ENCODE results near the gene GPR183.
A peak's percentile ranks its signal among the peaks of the same experiment; 100 is the strongest.

GPR183 gene

DNA sequence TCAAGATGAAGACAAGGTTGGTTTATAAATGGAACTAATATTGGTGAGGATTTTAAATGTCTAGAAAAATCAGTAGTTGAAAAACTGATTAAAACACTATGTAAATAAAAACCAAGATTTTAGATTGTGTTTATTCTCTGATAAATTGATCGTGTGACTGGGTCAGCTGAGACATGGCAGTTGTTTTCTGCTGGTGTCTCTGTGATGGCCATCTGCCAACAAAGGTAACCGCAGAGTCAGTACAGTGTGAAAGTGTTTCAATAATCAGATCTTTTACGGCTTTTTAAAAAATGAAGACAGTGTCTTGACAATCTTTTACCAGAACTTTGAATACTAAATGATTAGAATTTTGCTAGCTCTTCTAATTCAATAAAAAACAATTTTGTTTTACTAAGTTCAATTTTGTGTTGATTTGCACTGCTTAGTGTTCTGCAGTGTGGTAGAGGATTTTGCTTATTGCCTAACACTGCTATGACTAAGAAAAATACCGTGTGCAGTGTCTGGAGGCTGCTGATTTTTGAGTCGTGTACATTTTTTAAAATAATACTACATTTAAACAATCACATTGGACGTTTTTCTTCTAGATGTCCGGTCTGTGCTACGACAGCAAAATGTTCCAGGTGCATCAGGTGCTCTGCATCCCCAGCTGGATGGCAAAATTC lies 32.7 kb upstream of the GPR183 start:
- no peak for DNase-seq (ENCODE audit: low read depth in 3 of 3, low spot score in 1 of 3)

DNA sequence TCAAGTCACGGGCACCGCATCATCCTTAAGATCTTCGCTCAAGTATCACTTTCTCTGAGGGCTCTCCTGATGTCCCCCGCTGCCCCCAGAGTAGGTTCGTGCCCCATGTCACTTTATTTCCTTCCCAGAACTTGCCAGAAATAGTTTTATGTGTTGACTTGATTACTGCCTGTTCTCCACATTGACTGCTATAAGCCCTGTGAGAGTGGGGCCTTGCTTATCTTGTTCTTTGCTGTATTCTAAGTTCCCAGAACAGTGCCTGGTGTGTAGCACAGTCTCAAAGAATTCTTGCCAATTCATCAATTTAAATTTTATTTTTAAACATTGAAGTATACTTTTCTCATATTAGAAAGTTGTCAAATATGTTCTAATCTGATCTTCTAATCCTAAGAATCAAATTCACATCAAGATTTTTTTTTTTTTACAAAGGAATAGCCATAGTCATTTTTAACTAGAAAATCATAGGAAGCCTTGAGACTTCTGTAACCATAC lies 32.1 kb upstream of the GPR183 start:
- DNase-seq (ENCODE audit: low read depth in 3 of 3, low spot score in 1 of 3) = no peak

DNA sequence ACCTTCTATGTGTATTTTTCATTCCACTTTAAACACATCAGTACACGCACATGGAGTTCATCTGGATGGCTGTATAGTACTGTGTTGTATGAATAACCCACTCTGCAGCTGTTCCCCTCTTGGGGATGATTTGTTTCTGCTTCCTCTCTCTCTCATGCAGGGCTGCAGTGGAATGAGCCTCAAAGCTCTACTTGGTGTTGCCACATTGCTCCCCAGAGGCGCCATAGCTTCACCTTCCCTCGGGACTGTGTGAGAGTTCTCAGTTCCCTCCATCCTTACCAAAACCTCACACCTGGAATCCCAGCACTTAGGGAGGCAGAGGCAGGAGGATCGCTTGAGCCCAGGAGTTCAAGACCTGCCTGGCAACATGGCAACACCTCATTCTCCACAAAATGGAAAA lies 28.4 kb upstream of the GPR183 start:
- no peak for DNase-seq (ENCODE audit: low read depth in 3 of 3, low spot score in 1 of 3)

DNA sequence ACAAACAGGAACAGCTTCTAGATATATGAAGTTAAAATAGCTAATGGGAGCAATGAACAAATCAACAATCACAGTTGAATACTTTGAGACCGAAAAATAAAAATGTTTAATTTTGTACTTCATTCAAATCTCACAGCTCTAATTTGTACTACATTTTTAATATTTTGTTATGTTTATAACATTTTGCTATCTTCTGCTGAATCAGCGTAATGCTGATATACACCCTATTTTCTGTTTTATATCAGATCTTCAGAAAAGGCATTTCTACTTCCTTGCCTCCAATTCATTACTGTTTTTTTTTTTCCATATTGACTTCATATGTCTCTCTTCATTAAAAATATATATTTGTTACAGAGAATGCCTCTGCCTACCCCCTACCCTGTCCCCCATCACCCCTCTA lies 27.9 kb upstream of the GPR183 start:
- no peak for DNase-seq (ENCODE audit: low read depth in 3 of 3, low spot score in 1 of 3)

DNA sequence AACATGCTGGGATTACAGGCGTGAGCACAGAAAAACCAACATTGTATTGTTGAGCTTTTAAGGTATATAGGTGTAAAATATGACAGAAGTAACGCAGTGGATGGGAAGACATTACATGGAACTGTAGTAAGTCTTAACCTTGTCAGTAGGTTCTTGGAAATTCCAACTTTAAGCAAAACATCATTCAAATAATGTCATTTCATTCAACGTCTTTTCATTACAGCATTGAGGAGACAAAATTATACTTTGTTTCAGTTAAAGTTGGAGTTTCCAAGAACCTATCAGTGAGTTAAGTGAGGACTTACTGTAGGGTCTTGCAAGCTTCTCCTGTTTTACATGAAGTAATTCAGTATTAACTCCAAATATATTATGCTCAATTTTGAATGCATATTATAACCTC lies 27.0 kb upstream of the GPR183 start:
- DNase-seq (ENCODE audit: low read depth in 3 of 3, low spot score in 1 of 3) = no peak

DNA sequence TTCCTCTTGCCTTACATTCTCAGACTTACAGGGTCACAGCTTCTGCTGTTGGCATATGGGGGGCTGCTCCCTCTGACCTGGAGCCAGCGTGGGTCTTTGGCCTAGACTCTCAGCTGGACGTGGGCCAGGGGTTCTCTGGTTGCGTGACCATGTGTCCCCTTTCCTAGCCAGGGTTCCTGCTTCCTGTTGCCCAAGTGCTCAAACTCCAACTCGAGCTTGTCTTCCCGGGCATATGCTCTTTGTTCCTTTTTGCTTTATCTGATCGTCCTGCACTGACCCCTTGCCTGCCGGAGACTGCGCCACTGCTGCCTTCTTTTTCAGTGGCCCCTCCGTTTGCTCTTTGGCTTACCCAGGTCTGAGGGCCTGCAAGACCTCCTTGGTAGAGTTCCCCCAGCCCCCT lies 25.3 kb upstream of the GPR183 start:
- DNase-seq (ENCODE audit: low read depth in 3 of 3, low spot score in 1 of 3) = no peak

DNA sequence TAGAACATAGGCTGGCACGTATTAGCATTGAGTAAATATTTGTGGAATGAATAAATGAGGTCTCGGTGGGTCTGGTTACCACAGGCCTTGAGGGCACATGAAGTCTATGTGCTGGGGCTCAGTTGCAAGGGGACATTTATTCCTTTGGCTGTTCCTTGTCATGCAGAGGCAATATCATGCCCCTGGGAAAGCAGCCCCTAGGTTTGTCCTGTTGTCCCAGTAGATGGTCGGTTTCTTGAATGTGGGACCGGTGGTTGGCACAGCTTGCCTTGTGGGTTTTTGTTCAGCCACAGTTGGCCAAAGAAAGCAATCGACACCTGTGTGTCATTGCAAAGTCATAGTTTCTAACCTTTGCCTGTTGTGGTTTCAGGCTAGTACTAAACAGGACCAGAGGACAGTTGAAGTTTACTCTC lies 24.7 kb upstream of the GPR183 start:
- no peak for DNase-seq (ENCODE audit: low read depth in 3 of 3, low spot score in 1 of 3)

DNA sequence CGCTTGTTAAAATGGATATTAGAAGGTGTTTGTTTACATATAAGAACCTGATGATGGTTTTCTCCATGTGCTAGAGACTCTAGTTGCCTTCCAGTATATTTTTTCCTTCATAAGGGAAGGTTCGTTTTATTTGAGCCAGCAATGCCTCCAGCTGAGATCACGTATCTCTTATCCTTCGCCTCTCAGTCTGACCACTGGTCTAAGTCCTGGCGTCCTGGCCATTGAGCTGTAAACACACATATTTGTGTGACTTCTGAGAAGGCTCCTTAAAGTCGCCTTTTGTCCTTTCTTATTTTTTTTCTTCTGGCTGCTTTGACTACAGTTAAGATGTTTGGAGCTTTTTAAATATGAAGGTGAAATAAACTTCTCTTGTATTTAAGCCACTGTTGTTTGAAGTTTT lies 23.7 kb upstream of the GPR183 start:
- DNase-seq (ENCODE audit: low read depth in 3 of 3, low spot score in 1 of 3) = no peak

DNA sequence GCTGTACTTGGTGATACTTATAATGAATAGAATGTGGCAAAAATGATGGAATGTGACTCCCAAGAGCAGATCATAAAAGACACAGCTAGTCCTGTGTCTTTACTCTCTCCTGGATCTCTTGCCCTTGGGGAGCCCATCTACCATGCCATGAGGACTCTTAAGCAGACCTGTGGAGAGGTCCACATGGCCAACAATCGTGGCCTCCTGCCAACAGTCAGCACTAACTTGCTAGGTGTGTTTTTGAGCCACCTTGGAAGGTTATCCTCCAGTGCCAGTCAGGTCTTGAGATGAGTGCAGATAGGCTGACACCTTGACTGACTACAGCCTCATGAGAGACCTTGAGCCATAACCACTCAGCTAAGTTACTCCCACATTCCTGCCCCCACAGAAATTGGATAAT lies 22.3 kb upstream of the GPR183 start:
- DNase-seq (ENCODE audit: low read depth in 3 of 3, low spot score in 1 of 3) = no peak

DNA sequence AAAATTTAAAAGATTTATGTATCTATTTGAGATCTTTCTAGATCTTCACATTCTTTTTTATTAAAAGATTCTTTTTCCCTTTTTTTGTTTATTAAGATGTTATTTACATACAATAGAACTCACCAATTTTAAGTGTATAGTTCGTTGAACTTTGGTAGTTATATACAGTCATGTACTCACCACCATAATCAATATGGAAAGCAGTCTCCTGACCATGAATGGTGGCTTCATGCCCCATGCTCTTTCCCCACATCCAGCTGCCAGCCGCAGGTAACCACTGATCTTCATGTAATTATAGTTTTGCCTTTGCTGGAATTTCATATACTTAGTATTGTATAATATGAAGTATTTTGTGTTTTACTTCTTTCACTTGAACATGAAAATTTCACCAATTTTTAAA lies 20.6 kb upstream of the GPR183 start:
- no peak for DNase-seq (ENCODE audit: low read depth in 3 of 3, low spot score in 1 of 3)

DNA sequence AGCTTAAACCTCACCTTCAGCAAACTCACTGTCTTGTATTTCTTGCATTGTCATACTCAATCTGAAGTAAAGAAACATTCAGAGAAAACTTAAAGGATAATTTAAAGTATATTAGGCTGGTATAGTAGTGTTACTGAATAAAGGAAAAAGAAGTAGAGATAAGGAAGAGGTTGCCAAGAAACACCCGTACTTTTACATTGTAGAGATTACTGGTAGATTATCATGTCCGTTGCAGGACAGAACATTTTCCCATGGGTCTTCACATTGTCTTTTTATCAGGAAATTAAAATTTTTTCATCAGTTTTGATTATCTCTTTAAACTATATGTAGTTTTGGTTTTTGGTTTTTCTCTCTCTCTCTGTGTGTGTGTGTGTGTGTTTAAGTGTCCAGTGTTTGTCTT lies 19.9 kb upstream of the GPR183 start:
- no peak for DNase-seq (ENCODE audit: low read depth in 3 of 3, low spot score in 1 of 3)

DNA sequence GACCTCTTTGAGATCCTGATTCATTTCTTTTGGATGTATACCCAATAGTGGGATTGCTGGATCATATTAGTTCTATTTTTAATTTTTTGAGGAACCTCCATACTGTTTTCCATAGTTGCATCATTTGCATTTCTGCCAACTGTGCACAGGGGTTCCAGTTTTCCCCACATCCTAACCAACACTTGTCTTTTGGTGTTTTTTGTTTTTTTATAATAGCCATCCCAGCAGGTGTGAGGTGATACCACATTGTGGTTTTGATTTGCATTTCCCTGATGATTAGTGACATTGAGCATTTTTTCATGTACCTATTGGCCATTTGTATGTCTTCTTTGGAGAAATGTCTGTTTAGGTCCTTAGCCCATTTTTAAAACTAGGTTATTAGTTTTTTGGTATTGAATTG lies 18.8 kb upstream of the GPR183 start:
- DNase-seq (ENCODE audit: low read depth in 3 of 3, low spot score in 1 of 3) = no peak

DNA sequence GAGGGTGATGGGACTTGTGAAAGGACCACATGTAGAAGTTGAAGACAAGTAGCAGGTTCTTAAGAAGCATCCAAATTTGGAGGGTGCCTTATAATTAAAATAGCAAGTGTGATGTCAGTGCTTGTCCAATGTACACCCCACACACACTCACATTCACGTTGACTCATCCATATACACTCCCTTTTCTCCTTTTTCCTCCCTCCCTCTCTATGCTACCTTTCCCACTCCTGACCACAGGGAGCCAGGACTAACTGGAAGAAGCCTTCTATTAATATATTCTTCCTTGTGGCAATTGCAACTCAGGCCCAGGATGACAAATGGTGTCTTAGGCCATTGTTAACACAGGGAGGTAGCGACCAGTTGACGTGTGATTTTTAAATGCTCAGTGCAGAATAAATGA lies 16.3 kb upstream of the GPR183 start:
- no peak for DNase-seq (ENCODE audit: low read depth in 3 of 3, low spot score in 1 of 3)

DNA sequence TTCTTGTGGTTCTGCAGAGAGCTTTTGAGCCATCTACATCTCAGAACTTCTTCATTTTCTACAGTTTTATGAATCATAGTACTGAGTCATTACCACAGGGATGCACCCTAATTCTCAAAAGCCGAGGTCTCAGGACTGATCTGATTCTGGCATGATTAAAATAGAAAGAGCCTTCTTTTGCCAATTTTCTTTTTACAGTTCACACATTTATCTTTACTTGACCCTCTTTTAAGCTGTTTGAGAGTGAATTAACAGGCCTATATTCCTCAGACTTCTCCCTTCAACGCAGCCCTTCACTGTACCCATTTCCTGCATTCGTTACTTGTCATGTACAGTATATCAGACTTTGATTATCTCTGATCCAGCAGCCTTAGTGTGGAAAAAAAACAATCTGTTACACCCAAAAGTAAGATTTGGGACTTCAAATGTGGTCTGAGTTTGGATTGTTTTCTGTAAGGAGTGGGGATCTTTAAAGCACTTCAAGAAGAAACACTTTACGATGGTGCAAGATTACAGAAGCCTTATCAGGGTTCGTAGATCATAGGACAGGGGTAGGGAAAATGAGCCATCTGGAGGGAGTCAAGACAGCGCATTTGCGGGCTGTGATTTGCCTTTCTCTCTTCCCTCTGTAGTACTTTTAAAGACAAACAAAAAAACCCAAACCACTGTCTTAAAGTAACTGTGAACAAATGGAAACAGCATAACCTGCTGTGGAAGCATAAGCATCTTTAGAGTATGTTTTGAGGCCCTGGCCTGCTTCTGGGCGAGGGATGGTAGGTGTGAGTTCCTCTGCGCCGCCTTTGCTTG lies 15.3 kb upstream of the GPR183 start:
- no peak for DNase-seq (ENCODE audit: low read depth in 3 of 3, low spot score in 1 of 3)

DNA sequence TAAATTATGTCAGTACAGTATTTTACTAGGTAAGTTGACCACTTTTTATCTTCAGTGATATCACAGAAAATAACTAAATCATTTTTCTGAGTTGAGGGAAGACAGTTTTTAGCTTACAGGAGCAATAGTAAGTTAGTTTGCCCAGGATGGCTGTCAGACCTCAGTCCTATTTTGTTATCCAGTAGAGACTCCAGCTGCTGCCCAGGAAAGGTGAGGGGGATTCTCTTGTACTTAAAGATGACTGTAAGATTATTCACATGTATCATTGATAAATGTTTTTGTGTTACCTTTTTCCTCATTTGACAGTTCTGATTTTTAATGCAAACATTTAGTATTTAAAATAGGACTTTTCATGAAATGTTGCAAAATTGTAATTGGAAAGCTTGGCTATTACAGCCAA lies 14.5 kb upstream of the GPR183 start:
- no peak for DNase-seq (ENCODE audit: low read depth in 3 of 3, low spot score in 1 of 3)

DNA sequence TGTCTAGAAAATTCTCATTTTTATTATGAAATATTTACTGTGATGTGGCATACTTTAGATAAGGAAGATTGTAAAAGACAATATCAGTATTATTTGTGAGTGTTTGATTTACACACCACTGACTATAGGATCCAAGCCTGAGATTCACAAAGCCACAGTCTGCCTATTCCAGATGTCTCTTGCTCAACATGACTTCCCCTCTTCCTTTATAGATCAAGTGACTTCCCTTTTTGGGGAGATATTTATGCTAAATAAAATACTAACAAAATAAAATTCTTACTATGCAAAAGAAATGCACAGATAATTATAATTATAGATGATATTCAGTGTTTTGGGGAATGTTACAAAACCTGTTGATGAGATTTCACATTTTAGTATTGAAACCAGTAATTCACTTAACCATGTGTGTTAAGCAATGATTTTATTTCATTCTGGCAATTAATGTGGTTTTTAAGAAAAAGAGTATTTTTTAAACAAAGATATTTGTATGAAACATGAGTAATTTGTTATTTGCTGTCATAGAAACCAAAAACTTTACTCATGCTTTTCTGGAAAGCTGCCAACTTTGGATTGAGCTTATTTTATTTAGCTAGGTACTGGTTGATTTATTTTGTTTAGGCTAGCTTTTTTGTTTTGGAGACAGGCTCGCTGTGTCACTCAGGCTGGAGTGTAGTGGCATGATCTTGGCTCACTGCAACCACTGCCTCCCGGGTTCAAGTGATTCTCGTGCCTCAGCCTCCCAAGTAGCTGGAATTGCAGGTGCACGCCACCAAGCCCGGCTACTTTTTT lies 13.7 kb upstream of the GPR183 start:
- no peak for DNase-seq (ENCODE audit: low read depth in 3 of 3, low spot score in 1 of 3)

DNA sequence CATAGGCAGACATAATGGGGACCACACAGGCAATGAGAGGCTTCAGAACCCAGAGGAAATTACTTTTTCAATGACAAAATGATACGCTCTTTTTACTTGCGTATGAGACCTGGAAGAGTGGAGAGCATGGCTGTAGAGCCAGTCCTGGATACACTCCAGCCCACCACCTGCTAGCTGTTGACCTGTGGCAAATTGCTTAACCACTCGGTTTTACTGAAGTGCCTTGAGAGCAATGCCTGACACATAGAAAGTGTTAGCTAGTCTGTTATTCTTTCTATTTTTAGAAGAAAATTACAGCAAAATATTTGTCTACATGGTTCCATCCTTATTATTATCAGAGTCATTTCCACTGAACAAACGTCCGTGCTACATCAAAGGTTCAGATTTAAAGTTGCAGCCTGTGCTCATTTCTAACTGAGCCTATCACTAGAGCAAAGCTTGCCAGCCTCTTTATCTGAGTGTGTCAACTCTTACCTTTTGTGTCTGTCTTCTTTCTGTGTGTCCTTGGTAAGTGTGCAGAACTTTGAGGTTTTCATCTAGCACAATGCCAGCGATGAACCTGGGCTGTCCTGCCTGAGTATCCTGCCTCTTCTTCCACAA lies 9.6 kb upstream of the GPR183 start:
- no peak for DNase-seq (ENCODE audit: low read depth in 3 of 3, low spot score in 1 of 3)

DNA sequence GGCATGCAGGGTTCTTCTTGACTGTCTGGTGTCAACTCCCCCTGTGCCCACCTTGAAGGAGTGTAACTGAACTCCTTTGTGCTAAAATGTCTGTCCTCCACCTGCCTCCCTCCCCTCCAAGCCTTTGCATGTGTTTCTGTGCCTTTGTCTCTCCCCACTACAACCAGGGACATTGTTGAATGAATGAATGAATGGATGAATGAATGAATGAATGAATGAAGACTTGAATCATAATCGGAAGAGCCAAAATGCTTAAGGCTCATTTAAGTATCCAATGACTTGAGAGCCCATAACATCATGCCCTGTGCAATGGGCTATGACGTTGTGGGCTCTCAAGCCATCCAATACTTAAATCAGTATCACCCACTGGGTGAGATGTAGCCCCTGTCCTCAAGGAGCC lies 9.0 kb upstream of the GPR183 start:
- no peak for DNase-seq (ENCODE audit: low read depth in 3 of 3, low spot score in 1 of 3)

DNA sequence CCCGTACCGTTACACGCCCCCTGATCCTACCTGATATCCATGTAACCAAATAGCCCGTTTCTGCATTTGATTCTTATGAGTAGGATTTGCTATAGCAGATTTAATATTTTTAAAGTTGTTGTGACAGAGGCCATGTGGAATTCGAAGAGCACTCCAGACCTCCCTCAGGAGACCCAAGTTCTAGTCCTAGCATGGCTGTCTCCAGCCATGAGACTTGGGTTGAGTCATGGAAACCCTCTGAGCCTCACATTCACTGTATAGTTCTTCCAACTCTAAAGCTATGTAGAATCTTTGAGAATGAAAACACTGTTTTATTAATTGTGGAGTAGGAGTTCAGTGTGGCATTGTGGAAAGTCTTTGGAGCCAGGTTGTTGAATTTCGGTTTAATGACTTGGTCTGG lies 8.0 kb upstream of the GPR183 start:
- no peak for DNase-seq (ENCODE audit: low read depth in 3 of 3, low spot score in 1 of 3)

DNA sequence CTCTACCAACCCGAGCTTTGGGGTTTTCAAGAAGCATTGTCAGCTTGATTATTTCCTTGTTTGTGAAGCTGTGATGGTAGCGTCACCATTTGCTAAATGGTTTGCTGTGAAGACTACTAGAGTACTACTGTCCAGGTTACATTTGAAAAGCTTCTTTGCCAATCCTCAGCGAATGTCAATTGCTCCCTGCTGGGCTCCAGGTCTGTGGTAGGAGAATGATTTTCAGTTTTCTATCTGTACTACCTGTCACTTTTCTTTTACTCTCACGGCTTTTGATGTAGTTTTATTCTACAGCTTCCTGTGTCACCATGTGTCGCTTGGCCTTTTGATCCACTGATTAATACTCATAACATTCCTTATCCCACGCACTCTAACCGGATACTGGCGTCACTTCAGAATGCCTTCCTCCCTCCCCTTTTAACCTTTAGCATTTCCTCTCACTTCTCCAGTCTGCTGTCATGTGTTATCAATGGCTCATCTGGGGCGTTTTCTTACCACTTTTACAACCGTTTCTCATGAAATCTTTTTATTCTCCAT lies 7.5 kb upstream of the GPR183 start:
- DNase-seq (ENCODE audit: low read depth in 3 of 3, low spot score in 1 of 3) = peak in 1 of 3 donors; percentile 33

DNA sequence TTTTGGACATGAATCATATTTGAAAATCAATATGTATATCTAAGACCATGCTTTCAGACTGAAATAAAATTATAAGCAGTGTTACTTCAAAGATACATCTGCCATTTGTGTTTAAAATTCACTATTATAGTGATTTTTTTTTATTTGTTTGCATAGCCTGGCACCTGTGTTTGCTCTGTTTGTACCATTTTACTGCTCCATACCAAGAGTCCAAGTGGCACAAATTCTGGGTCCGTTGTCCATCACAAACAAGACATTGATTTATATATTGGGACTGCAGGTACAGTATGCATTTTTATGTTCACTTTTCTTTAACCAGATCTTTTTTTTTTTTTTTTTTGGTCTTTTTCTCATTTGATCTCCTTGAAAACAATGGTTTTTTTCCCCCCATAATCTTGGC lies 6.7 kb upstream of the GPR183 start:
- DNase-seq (ENCODE audit: low read depth in 3 of 3, low spot score in 1 of 3) = no peak

All from stimulated activated CD4-positive, alpha-beta T cell treated with anti-CD3 and anti-CD28 coated beads, TNF-alpha, amount 100 ng/mL, for 1 hour (primary cell).